WTC11 (cell line): ENCODE data around the gene ABI2.

Experiments
- CTCF ChIP-seq: fragments of 200-600 bp; IDR thresholded peaks from 2 replicates; pipeline ENCODE4 v1.8.0; 2022; ENCODE audit warnings: antibody characterized with exemption
- GABPB1 ChIP-seq: sonication (generic); formaldehyde crosslinking; IDR thresholded peaks from 2 replicates; pipeline ENCODE4 v1.8.1; 2023; ENCODE audit warnings: mild to moderate bottlenecking, missing genetic modification reagents
- HMGXB4 ChIP-seq: sonication (generic); formaldehyde crosslinking; IDR thresholded peaks from 2 replicates; pipeline ENCODE4 v1.8.1; 2023; ENCODE audit warnings: mild to moderate bottlenecking, moderate library complexity, missing genetic modification reagents
- TCF7 ChIP-seq: sonication (generic); formaldehyde crosslinking; IDR thresholded peaks from 2 replicates; pipeline ENCODE4 v1.8.0; 2022; ENCODE audit warnings: mild to moderate bottlenecking, low read depth, missing genetic modification reagents, moderate library complexity
- USF1 ChIP-seq: sonication (generic); formaldehyde crosslinking; IDR thresholded peaks from 2 replicates; pipeline ENCODE4 v1.8.0; 2022; ENCODE audit warnings: mild to moderate bottlenecking, missing genetic modification reagents
- USF2 ChIP-seq: sonication (generic); formaldehyde crosslinking; IDR thresholded peaks from 2 replicates; pipeline ENCODE4 v1.8.1; 2023; ENCODE audit warnings: mild to moderate bottlenecking, missing genetic modification reagents, moderate library complexity
- ZNF263 ChIP-seq: sonication (generic); formaldehyde crosslinking; IDR thresholded peaks from 2 replicates; pipeline ENCODE4 v1.8.1; 2022; ENCODE audit warnings: low read depth, mild to moderate bottlenecking, moderate library complexity, missing genetic modification reagents
- ZNF512 ChIP-seq: sonication (generic); formaldehyde crosslinking; IDR thresholded peaks from 2 replicates; pipeline ENCODE4 v1.8.1; 2022; ENCODE audit warnings: missing genetic modification reagents, borderline replicate concordance

- no peak for TF ChIP-seq CTCF
- no peak for TF ChIP-seq HMGXB4
- TF ChIP-seq ZNF512 (CRISPR knock-in tag): no peak
- TF ChIP-seq ZNF263 (CRISPR knock-in tag): no peak
- TF ChIP-seq USF1 (CRISPR knock-in tag): no peak
- no peak for TF ChIP-seq USF2
- no peak for TF ChIP-seq TCF7
- TF ChIP-seq GABPB1: no peak
These were observed 67.7 kb downstream of the ABI2 start for GRCh38 chr2:203395858-203396257.
